Fibroblast of lung (primary cell): ENCODE data around the gene UBE2N. TPM values are rescaled to one million over a fixed set of nuclear protein-coding genes. Genes with fewer than 3 reads are reported as not detected.

Source experiments
- DNase-seq, 2 donors: peaks; one replicate each; pipeline versions ENCODE4 v3.0.0 to v3.0.0-alpha.2; 2010; ENCODE audit warnings: low read depth in 2 of 2
- H2AFZ ChIP-seq: 2 replicates; pipeline ENCODE4 v1.5.1; 2012; ENCODE audit warnings: low read length, control low read depth, inconsistent platforms
- H3K27ac ChIP-seq: 2 replicates; pipeline ENCODE4 v1.5.1; 2011; ENCODE audit warnings: low read length, control low read depth; ENCODE audit not compliant: insufficient read depth
- H3K27me3 ChIP-seq: 2 replicates; pipeline ENCODE4 v1.5.1; 2011; ENCODE audit warnings: mild to moderate bottlenecking, low read length; ENCODE audit not compliant: control insufficient read depth, insufficient read depth
- H3K36me3 ChIP-seq: 2 replicates; pipeline ENCODE4 v1.5.1; 2011; ENCODE audit warnings: low read length; ENCODE audit not compliant: control insufficient read depth, insufficient read depth
- H3K4me1 ChIP-seq: 2 replicates; pipeline ENCODE4 v1.5.1; 2011; ENCODE audit warnings: low read length; ENCODE audit not compliant: control insufficient read depth, insufficient read depth; ENCODE audit errors: extremely low read depth
- H3K4me2 ChIP-seq: 2 replicates; pipeline ENCODE4 v1.5.1; 2011; ENCODE audit warnings: low read length, control low read depth; ENCODE audit not compliant: insufficient read depth; ENCODE audit errors: extremely low read depth
- H3K4me3 ChIP-seq, 4 experiments: fragments of 200-600 bp in 1 of 4; sonication (generic) in 1 of 4; replicated peaks in 1 of 4; 2 replicates each; pipeline ENCODE4 v1.5.1; 2011 to 2016; ENCODE audit warnings: low read length in 4 of 4, low read depth in 3 of 4, mild to moderate bottlenecking in 3 of 4, control low read depth in 2 of 4, inconsistent platforms in 1 of 4, mixed read lengths in 1 of 4; ENCODE audit not compliant: insufficient read depth in 1 of 4; ENCODE audit errors: control extremely low read depth in 1 of 4
- H3K79me2 ChIP-seq: 2 replicates; pipeline ENCODE4 v1.5.1; 2012; ENCODE audit warnings: mild to moderate bottlenecking, low read length, inconsistent platforms; ENCODE audit not compliant: control insufficient read depth, insufficient read depth
- H3K9ac ChIP-seq: 2 replicates; pipeline ENCODE4 v1.5.1; 2011; ENCODE audit warnings: mild to moderate bottlenecking, low read length, control low read depth; ENCODE audit not compliant: insufficient read depth
- H3K9me3 ChIP-seq: 2 replicates; pipeline ENCODE4 v1.5.1; 2012; ENCODE audit warnings: low read depth, low read length; ENCODE audit not compliant: control insufficient read depth, insufficient read depth
- H4K20me1 ChIP-seq: 2 replicates; pipeline ENCODE4 v1.5.1; 2011; ENCODE audit warnings: low read length; ENCODE audit not compliant: control insufficient read depth, insufficient read depth; ENCODE audit errors: extremely low read depth
- EZH2 ChIP-seq: IDR thresholded peaks from 2 replicates; pipeline ENCODE4 v1.5.1; 2012; ENCODE audit warnings: low read length, control low read depth, mild to moderate bottlenecking; ENCODE audit errors: missing control alignments
- polyA plus RNA-seq, 2 donors: library from polyadenylated mRNA; depleted of rRNA in 1 of 2; stranded (reverse) in 1 of 2; unstranded in 1 of 2; fragments of >200 nt; gene quantifications; 2 replicates each; pipeline ENCODE4 v1.2.1, GENCODE V29; 2011 to 2012; ENCODE audit warnings: missing spikeins in 1 of 2
- total RNA-seq: library from RNA; depleted of rRNA; stranded (reverse); fragments of >200 nt; gene quantifications from 2 replicates; pipeline ENCODE4 v1.2.1, GENCODE V29; 2014
- TF ChIP-seq, protein P1 (sequence below), 2 donors: IDR thresholded peaks in 1 of 2; conservative IDR thresholded peaks in 1 of 2; 1 replicate in 1 of 2; 2 replicates in 1 of 2; pipeline ENCODE4 v1.5.1; 2011 to 2012; ENCODE audit warnings: low read length in 2 of 2, control low read depth in 1 of 2, inconsistent platforms in 1 of 2, low read depth in 1 of 2, mild to moderate bottlenecking in 1 of 2

UBE2N gene
- total and polyA plus RNA-seq, 2 donors (not counting 1 experiment from before 2014, with no cell fraction given), result 115 to 149 TPM

GRCh38 chr12:93453633-93454032 lies 11.9 kb upstream of the UBE2N start:
- H2AFZ ChIP-seq, result no peak overlapping the region
- H3K4me3 ChIP-seq, result no peak overlapping the region
- no peak overlapping the region for H3K4me2 ChIP-seq

DNA sequence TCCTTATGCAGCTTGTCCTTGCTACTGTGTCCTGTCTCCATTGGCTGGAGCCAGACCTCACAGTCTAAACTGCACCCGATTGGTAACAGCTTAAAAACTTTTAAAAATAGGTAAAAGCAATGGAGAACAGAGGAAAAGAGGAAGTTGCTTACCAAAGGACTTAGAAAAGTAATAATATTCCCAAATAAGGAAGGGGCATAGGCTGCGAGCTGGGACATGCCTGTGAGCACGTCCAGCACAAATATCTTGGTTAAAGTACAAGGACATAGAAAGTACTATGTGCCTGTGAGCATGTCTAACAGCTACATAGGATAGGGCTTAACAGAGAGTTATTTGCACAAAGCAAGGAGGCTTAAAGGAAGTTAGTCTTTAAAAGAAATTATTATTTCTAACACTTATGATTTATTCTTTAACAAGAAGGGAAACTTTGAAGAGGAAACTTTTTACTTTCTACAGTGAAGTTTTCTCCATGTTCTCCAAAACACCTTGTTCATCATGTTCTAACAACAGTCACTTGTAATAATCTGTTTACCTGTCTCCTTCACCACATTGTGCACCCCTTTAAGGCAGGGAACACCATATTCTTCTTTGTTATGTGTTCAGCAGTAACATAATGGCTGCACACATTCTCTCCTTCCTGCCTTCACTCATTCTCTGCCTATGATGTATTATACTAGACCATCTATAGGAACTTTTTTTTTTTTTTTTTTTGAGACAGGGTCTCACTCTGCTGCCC lies 9.8 kb upstream of the UBE2N start:
- H3K9ac ChIP-seq, result no peak overlapping the region
- no peaks in the 10 kb centered on the region for H4K20me1 ChIP-seq
- no peaks in the 10 kb centered on the region for H3K36me3 ChIP-seq
- no peak overlapping the region for H3K27ac ChIP-seq
- no peak overlapping the region for H3K4me2 ChIP-seq
- no peaks in the 10 kb centered on the region for H3K27me3 ChIP-seq
- no peak overlapping the region for H3K4me3 ChIP-seq
- H3K79me2 ChIP-seq, result no peaks in the 10 kb centered on the region
- no peak overlapping the region for H2AFZ ChIP-seq
- TF ChIP-seq, protein P1, sequence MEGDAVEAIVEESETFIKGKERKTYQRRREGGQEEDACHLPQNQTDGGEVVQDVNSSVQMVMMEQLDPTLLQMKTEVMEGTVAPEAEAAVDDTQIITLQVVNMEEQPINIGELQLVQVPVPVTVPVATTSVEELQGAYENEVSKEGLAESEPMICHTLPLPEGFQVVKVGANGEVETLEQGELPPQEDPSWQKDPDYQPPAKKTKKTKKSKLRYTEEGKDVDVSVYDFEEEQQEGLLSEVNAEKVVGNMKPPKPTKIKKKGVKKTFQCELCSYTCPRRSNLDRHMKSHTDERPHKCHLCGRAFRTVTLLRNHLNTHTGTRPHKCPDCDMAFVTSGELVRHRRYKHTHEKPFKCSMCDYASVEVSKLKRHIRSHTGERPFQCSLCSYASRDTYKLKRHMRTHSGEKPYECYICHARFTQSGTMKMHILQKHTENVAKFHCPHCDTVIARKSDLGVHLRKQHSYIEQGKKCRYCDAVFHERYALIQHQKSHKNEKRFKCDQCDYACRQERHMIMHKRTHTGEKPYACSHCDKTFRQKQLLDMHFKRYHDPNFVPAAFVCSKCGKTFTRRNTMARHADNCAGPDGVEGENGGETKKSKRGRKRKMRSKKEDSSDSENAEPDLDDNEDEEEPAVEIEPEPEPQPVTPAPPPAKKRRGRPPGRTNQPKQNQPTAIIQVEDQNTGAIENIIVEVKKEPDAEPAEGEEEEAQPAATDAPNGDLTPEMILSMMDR (conservative IDR thresholded peaks at IDR 0.05 in 1 of 2, IDR thresholded peaks at IDR 0.05 in 1 of 2; ENCODE audit: low read depth in 1 of 2, low read length in 2 of 2), result no peak
- no peak for TF ChIP-seq EZH2
- H3K9me3 ChIP-seq, result no peaks in the 10 kb centered on the region
- DNase-seq, result no peak
- H3K4me1 ChIP-seq, result no peaks in the 10 kb centered on the region

More at GRCh38 chr12:93453633-93454032, 11.9 kb upstream of the UBE2N start:
- H3K9ac ChIP-seq, result no peak overlapping the region
- H3K36me3 ChIP-seq, result no peaks in the 10 kb centered on the region
- H4K20me1 ChIP-seq, result no peaks in the 10 kb centered on the region
- H3K79me2 ChIP-seq, result no peaks in the 10 kb centered on the region
- no peaks in the 10 kb centered on the region for H3K27me3 ChIP-seq
- H3K27ac ChIP-seq, result no peak overlapping the region
- H3K9me3 ChIP-seq, result no peaks in the 10 kb centered on the region
- no peaks in the 10 kb centered on the region for H3K4me1 ChIP-seq
- no peak for TF ChIP-seq EZH2
- TF ChIP-seq, protein P1 (conservative IDR thresholded peaks at IDR 0.05 in 1 of 2, IDR thresholded peaks at IDR 0.05 in 1 of 2; ENCODE audit: low read depth in 1 of 2, low read length in 2 of 2), result no peak
- DNase-seq, result peak in 1 of 2 donors; percentile 78

- Histone ChIP-seq H4K20me1 (no peaks in the 10 kb centered on the region), H3K27ac (no peak overlapping the region), H2AFZ (no peak overlapping the region), H3K27me3 (no peaks in the 10 kb centered on the region), H3K4me2 (no peak overlapping the region), H3K4me1 (no peaks in the 10 kb centered on the region), H3K79me2 (no peaks in the 10 kb centered on the region), H3K9ac (no peak overlapping the region), H3K36me3 (no peaks in the 10 kb centered on the region), H3K9me3 (no peaks in the 10 kb centered on the region), H3K4me3 (no peak overlapping the region)
- no peak for DNase-seq
- TF ChIP-seq, protein P1 (conservative IDR thresholded peaks at IDR 0.05 in 1 of 2, IDR thresholded peaks at IDR 0.05 in 1 of 2; ENCODE audit: low read depth in 1 of 2, low read length in 2 of 2), result no peak
- no peak for TF ChIP-seq EZH2
Observed at GRCh38 chr12:93449277-93449676, 7.5 kb upstream of the UBE2N start.
